H1 (cell line): ENCODE measurements around the gene SLC35G2. TPM values are rescaled to one million over a fixed set of nuclear protein-coding genes. Genes with fewer than 3 reads are reported as not detected.

Experiments used
- CHD7 ChIP-seq: fragments of 300-600 bp; sonication (generic); IDR thresholded peaks from 2 replicates; pipeline ENCODE4 v1.7.1; 2012; ENCODE audit warnings: low read length, moderate library complexity, mild to moderate bottlenecking, inconsistent platforms; ENCODE audit not compliant: insufficient replicate concordance
- FOSL1 ChIP-seq: IDR thresholded peaks from 2 replicates; pipeline ENCODE4 v1.6.1; 2011; ENCODE audit warnings: mild to moderate bottlenecking, low read depth, low read length, moderate library complexity; ENCODE audit not compliant: insufficient read depth
- GTF2F1 ChIP-seq: IDR thresholded peaks from 2 replicates; pipeline ENCODE4 v1.6.1; 2012; ENCODE audit warnings: low read depth, low read length, improper control_type of control experiment, borderline replicate concordance
- KDM4A ChIP-seq: IDR thresholded peaks from one replicate; pipeline ENCODE4 v1.7.1; 2012; ENCODE audit warnings: low read depth, mild to moderate bottlenecking, moderate library complexity, low read length, inconsistent platforms; ENCODE audit not compliant: severe bottlenecking
- NRF1 ChIP-seq: IDR thresholded peaks from 2 replicates; pipeline ENCODE4 v1.6.1; 2011; ENCODE audit warnings: mild to moderate bottlenecking, low read depth, low read length, improper control_type of control experiment
- PHF8 ChIP-seq: fragments of 200-600 bp; sonication (generic); conservative IDR thresholded peaks from 2 replicates; pipeline ENCODE4 v1.7.1; 2012; ENCODE audit warnings: low read depth, mild to moderate bottlenecking, inconsistent platforms, low read length, moderate library complexity
- SIN3A ChIP-seq, 2 experiments: IDR thresholded peaks in 1 of 2; conservative IDR thresholded peaks in 1 of 2; 2 replicates each; pipeline ENCODE4 v1.6.1; 2011 to 2012; ENCODE audit warnings: low read length in 2 of 2, improper control_type of control experiment in 1 of 2, low read depth in 1 of 2, mild to moderate bottlenecking in 1 of 2
- YY1 ChIP-seq: IDR thresholded peaks from 2 replicates; pipeline ENCODE4 v1.6.1; 2011; ENCODE audit warnings: low read depth, mild to moderate bottlenecking, low read length
- polyA plus RNA-seq, 7 experiments: library from polyadenylated mRNA; depleted of rRNA in 3 of 7; stranded (reverse) in 5 of 7; unstranded in 2 of 7; fragments of >200 nt in 5 of 7; fragments of 200-250 nt in 2 of 7; gene quantifications; 1 replicate in 5 of 7; 2 replicates in 1 of 7; 4 replicates in 1 of 7; pipeline versions ENCODE4 v1.2.1 to v1.2.3, GENCODE V29; 2011 to 2013; ENCODE audit warnings: missing spikeins in 2 of 7, mixed read lengths in 2 of 7
- total RNA-seq: library from RNA; stranded (reverse); fragmentation: NEBNext Ultra II Directional; extraction: Animal tissue kit (Norgen Biotek cat#: 25700); gene quantifications from 2 replicates; pipeline ENCODE4 v1.2.1, GENCODE V29; 2021
- TF ChIP-seq, protein P1 (sequence below): IDR thresholded peaks from 2 replicates; pipeline ENCODE4 v1.6.1; 2012; ENCODE audit warnings: inconsistent platforms

Gene SLC35G2
- total and polyA plus RNA-seq, 2 of the 8 experiments (the other 6 are each of a cell fraction or from before 2014, with no cell fraction given): 5.2 to 6.4 TPM

GRCh38 chr3:136818769-136819391 is at the start of gene SLC35G2 (continued):
- TF ChIP-seq CHD7: no peak
- TF ChIP-seq KDM4A: peak; percentile 90
- peak; percentile 32; the same call in 1 of the 2 replicates for TF ChIP-seq NRF1
- TF ChIP-seq FOSL1: no peak
- no peak for TF ChIP-seq GTF2F1
- 0 out of 2 replicates have a peak, but pooled peaks have one; percentile 9 for TF ChIP-seq PHF8
- TF ChIP-seq YY1: 0 out of 2 replicates have a peak, but pooled peaks have one; percentile 4
- TF ChIP-seq, protein P1, sequence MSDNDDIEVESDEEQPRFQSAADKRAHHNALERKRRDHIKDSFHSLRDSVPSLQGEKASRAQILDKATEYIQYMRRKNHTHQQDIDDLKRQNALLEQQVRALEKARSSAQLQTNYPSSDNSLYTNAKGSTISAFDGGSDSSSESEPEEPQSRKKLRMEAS: peak; percentile 14; the same call in 1 of the 2 replicates
- TF ChIP-seq SIN3A (conservative IDR thresholded peaks at IDR 0.05 in 1 of 2, IDR thresholded peaks at IDR 0.05 in 1 of 2; ENCODE audit: low read depth in 1 of 2, low read length in 2 of 2): peak; percentile 14 to 58; a peak in 1 of 4 replicates
